ENCODE data around the gene BTBD18.

GRCh38 chr11:57711414-57712255, 40.0 kb downstream of the BTBD18 start, which contains the start of gene MED19:
- no peak for TF ChIP-seq CTCF (IDR thresholded peaks at IDR 0.05)
- no peak for TF ChIP-seq POLR2A (IDR thresholded peaks at IDR 0.05; ENCODE audit: low read depth)
- TF ChIP-seq EP300 (IDR thresholded peaks at IDR 0.05): no peak
